Brain microvascular endothelial cell (primary cell): Measurements from ENCODE around the gene SCD5.
A peak's percentile ranks its signal among the peaks of the same experiment; 100 is the strongest.

Experiments used
- DNase-seq: peaks from one replicate; pipeline ENCODE4 v3.0.0-alpha.2; 2020
- H3K27ac ChIP-seq: fragments of 250-450 bp; sonication (Bioruptor Pico); 2 replicates; pipeline ENCODE4 v1.5.1; 2020; ENCODE audit warnings: mild to moderate bottlenecking, moderate library complexity
- H3K27me3 ChIP-seq: fragments of 250-450 bp; sonication (Bioruptor Pico); replicated peaks from 2 replicates; pipeline ENCODE4 v1.5.1; 2020; ENCODE audit warnings: mild to moderate bottlenecking
- H3K36me3 ChIP-seq: fragments of 250-450 bp; sonication (Bioruptor Pico); replicated peaks from 2 replicates; pipeline ENCODE4 v1.5.1; 2020; ENCODE audit warnings: mild to moderate bottlenecking
- H3K4me3 ChIP-seq: 2 replicates; pipeline ENCODE4 v1.5.1; 2011; ENCODE audit warnings: low read depth, mild to moderate bottlenecking, control low read depth, low read length, moderate library complexity
- in situ Hi-C: cut with HindIII; loops from 2 replicates; pipeline ENCODE4 v1.10.0; 2017; ENCODE audit warnings: low sequenced_read_pairs, low pct_ligation_motif_present
- TF ChIP-seq, protein P1 (sequence below): IDR thresholded peaks from 2 replicates; pipeline ENCODE4 v1.5.1; 2011; ENCODE audit warnings: low read depth, mild to moderate bottlenecking, moderate library complexity, low read length, control low read depth, inconsistent platforms; ENCODE audit errors: missing control alignments

Gene SCD5

DNA sequence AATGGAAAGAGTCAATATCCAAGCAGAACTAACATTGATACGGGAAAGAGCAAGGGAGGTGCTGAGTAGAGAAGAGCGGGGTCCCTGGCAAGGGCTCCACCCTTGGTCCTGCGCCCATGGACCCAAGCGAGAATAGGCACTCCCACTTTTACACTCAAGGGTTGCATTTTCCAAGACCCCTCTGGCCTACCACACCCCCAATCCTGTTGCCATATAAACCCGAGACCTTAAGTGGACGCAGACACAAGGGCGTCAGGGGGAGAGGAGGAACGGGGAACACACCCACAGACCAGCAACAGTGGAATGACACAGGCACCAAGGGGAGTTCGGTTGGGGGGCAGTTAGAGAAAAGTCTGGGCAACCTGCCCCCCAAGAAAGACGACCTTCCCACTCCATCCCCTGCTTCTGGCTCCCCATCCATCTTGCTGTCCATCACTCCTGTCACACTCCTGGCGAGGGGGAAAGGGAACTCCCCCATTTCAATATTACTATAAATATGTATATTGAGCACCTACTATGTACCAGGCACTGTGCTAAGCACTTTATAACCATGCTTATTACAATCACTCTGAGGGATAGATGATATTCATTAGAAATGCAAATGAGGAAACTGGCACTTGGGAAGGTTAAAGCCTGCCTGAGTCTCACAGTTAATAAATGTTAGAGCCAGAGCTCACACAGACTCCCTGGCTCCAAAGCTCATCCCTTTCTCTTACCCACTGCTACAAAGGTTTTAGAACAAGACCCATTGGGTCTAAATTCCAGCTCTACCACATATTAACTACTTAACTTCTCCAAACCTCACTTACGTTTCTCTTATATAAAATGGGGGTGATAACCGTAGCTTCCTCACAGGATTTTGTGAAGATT lies 51.7 kb downstream of the SCD5 start:
- in situ Hi-C loops, result no loop called here
- H3K27me3 ChIP-seq, result no peaks in the 10 kb centered on the region
- no peak overlapping the region for H3K27ac ChIP-seq
- DNase-seq, result no peak
- TF ChIP-seq, protein P1, sequence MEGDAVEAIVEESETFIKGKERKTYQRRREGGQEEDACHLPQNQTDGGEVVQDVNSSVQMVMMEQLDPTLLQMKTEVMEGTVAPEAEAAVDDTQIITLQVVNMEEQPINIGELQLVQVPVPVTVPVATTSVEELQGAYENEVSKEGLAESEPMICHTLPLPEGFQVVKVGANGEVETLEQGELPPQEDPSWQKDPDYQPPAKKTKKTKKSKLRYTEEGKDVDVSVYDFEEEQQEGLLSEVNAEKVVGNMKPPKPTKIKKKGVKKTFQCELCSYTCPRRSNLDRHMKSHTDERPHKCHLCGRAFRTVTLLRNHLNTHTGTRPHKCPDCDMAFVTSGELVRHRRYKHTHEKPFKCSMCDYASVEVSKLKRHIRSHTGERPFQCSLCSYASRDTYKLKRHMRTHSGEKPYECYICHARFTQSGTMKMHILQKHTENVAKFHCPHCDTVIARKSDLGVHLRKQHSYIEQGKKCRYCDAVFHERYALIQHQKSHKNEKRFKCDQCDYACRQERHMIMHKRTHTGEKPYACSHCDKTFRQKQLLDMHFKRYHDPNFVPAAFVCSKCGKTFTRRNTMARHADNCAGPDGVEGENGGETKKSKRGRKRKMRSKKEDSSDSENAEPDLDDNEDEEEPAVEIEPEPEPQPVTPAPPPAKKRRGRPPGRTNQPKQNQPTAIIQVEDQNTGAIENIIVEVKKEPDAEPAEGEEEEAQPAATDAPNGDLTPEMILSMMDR, result no peak
- no peak overlapping the region for H3K4me3 ChIP-seq
- H3K36me3 ChIP-seq, result no peaks in the 10 kb centered on the region

DNA sequence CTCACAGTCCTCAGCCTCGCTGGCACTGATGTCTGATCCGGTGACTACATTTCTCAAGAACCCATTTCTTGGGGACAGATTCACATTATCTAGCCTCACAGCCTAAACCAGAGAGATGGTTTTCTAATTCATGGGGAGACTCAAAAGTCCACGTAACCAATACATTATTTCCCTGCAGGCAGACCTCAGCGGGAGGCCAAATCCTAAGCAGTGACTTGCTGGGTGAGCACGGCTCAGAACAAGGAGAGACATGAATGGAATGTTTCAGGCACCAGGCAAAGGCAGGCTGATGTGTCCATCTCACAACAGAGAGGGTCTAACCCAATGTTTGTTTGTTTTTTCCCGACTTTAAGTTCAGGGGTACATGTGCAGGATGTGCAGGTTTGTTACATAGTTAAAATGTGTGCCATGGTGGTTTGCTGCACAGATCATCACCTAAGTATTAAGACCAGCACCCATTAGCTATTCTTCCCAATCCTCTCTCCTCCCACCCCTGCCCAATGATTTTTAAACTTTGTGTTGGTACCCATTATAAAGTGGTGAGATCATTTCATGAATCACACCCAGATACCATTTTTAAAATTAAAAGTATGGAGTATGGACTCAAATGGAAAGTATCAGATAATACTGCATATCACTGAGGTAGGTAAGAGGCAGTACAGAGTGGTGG lies 53.3 kb downstream of the SCD5 start:
- in situ Hi-C loops, result no loop called here
- Histone ChIP-seq H3K27ac (peak overlapping the region; percentile 86), H3K4me3 (no peak overlapping the region), H3K27me3 (no peaks in the 10 kb centered on the region), H3K36me3 (no peaks in the 10 kb centered on the region)
- TF ChIP-seq, protein P1, result no peak
- DNase-seq, result peak; percentile 91

DNA sequence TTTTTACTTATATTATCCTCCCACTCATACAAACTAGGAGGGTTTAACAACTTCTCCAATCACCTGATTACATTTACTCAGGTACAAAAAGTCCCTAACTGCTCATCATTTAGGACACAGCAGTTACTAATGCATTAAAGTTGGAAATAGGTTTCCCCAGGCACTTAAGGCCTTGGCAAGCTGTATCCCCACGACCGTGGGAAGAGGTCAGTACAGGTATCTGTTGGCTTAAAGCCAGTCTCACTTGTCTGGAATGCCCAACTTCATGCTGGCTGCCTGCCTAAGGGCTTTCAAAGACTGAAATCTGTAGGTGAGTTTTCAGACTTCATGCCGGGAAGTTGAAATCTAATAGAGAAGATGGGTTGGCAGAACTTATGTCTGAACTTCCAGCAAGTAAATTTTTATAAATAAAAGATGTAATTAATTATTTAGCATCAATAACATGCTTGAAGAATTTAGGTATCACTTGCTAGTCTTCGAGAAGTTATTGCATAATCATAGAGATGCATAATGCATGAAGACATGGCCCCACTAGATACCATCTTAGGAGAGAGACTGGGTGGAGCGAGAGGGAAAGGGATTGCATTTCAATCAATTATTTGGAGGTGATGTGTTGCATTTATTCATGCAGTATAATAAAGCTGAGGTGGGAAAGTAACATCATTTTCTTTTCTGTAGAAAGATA lies 54.2 kb downstream of the SCD5 start:
- Histone ChIP-seq H3K4me3 (no peak overlapping the region), H3K27me3 (no peaks in the 10 kb centered on the region), H3K27ac (peak overlapping the region; percentile 86), H3K36me3 (no peaks in the 10 kb centered on the region)
- DNase-seq, result no peak
- in situ Hi-C loops, result no loop called here
- TF ChIP-seq, protein P1, result no peak

DNA sequence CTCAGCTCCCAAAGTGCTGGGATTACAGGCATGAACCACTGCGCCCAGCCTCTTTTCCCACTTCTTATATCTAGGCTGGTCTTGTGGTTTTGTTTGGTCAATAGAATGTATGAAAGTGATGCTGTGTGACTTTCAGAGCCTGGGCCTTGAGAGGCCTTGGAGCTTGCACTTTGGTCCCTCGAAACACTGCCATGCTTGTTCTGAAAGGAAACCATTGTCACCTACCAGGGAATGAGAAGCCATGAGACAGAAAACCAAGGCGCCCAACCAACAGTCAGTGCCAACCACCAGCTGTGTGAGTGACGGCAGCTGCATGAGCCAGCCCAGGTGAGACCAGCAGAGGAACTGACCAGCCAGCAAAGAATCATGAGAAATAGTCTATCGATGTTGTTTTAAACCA lies 57.4 kb downstream of the SCD5 start:
- H3K36me3 ChIP-seq, result no peaks in the 10 kb centered on the region
- no peaks in the 10 kb centered on the region for H3K27me3 ChIP-seq
- no peak for DNase-seq
- H3K4me3 ChIP-seq, result no peak overlapping the region
- in situ Hi-C loops, result no loop called here
- TF ChIP-seq, protein P1, result no peak
- no peak overlapping the region for H3K27ac ChIP-seq

DNA sequence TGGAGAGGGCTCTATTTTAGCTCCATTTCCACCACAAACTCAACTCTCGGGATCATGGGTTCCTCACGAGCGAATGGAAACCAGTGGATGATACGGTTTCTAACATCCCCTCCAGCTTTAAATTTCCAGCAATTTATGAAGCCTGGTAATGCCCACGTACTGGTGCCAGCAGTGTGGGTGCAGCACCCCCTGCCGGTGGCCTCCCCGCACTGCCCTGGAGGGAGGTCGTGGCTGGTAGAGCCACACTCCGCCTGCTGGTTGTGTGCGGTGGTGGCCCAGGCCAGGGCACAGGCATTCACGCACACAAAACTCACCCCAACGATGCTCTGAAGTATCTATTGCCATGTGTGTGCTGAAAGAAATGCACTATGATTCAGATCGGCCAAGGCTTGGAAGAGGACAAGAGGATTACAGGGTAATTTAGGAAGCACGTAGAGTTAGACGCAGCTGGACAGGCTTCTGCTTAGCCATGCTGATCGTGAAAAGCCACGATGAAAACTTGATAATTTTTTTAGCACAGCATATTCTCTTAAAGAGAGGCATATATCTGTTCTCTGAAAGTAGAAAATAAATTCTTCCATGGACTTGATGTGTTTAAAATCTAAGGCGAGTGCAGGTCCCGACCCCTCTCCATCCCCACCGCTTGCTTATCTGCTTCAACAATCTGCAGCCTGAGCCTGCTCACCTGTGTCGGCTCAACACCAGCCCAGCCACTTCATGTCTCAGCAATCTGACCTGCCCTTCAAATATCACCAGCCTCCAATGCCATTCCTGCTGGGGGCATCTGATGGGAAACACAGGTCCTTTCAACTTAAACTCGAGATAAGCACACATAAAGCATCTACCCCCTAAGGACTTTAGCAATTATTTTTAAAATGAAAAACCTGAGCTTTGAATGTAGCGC lies 59.1 kb downstream of the SCD5 start:
- H3K4me3 ChIP-seq, result no peak overlapping the region
- no peaks in the 10 kb centered on the region for H3K27me3 ChIP-seq
- in situ Hi-C loops, result no loop called here
- H3K27ac ChIP-seq, result no peak overlapping the region
- TF ChIP-seq, protein P1, result peak; percentile 100
- H3K36me3 ChIP-seq, result no peaks in the 10 kb centered on the region
- peak; percentile 66 for DNase-seq
